Measurements from ENCODE around the gene BLM. TPM values are rescaled to one million over a fixed set of nuclear protein-coding genes. Genes with fewer than 3 reads are reported as not detected.

BLM gene
- total RNA-seq, 1 experiment from 2014 or later, result 41.3 TPM

DNA sequence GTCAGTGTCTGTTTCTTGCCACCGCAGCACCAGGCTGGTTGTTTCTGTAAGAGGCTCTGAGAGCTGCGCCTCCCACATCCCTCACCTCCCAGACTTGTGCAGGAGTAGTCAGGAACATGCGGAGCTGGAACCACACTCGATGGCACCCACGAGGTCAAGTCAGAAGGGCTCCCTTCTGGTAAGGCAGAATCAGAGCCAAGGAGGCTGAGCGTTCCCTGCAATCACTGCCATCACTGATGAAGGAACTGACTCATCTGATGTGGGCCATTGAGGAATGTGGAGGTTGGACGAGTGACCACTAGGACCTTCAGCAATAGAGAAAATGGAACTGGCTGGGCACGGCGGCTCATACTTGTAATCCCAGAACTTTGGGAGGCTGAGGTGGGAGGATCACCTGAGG, 35.7 kb upstream of the BLM start:
- Mint-ChIP-seq H3K4me3 (no peak overlapping the region), H3K9me3 (peaks cover 3% of the 10 kb centered on the region in 2 experiments; a peak in 1 of 5 replicates), H3K27me3 (ENCODE audit: low read depth) (no peaks in the 10 kb centered on the region; the same call in none of the 2 replicates), H3K4me1 (peaks cover 6 to 7% of the 10 kb centered on the region in 2 experiments; a peak in 3 of 4 replicates), H3K27ac (no peak overlapping the region), H3K36me3 (ENCODE audit: insufficient read depth in 1 of 3, low read depth in 3 of 3) (no peaks in the 10 kb centered on the region)
- Histone ChIP-seq H3K9me3 (ENCODE audit: control insufficient read depth, low read depth, low read length) (no peaks in the 10 kb centered on the region), H3K9ac (ENCODE audit: extremely low read depth, insufficient read length, low read length) (no peak overlapping the region), H3K56ac (ENCODE audit: insufficient read length, low read depth, low read length) (no peak overlapping the region), H4K5ac (ENCODE audit: insufficient read length, low read depth, low read length) (no peak overlapping the region), H3K23ac (ENCODE audit: insufficient read length, low read depth, low read length) (no peak overlapping the region), H2BK20ac (ENCODE audit: low read depth, low read length, poor library complexity, severe bottlenecking) (no peak overlapping the region), H3T11ph (ENCODE audit: low read length) (no peak overlapping the region), H3K18ac (ENCODE audit: insufficient read length, low read depth, low read length) (no peak overlapping the region), H3K79me2 (ENCODE audit: insufficient read depth, low read length) (no peaks in the 10 kb centered on the region), H2BK5ac (ENCODE audit: insufficient read length, low read length) (no peak overlapping the region), H3K79me1 (ENCODE audit: insufficient read depth, low read depth, low read length, poor library complexity, severe bottlenecking) (no peaks in the 10 kb centered on the region), H2AFZ (ENCODE audit: low read length) (no peak overlapping the region), H4K91ac (ENCODE audit: insufficient read length, low read depth, low read length) (no peak overlapping the region), H2AK5ac (ENCODE audit: insufficient read length, low read length) (no peak overlapping the region), H2BK15ac (ENCODE audit: low read depth, low read length) (no peak overlapping the region), H3K23me2 (ENCODE audit: insufficient read length, low read depth, low read length, poor library complexity, severe bottlenecking) (no peaks in the 10 kb centered on the region), H3K27ac (ENCODE audit: insufficient read length, low read depth, low read length) (no peak overlapping the region), H2BK120ac (ENCODE audit: low read depth, low read length, poor library complexity, severe bottlenecking) (no peak overlapping the region), H3K14ac (ENCODE audit: insufficient read depth, low read length) (no peak overlapping the region), H4K20me1 (ENCODE audit: control insufficient read depth, insufficient read depth, insufficient read length) (no peaks in the 10 kb centered on the region), H3K27me3 (ENCODE audit: insufficient read depth, low read length) (no peaks in the 10 kb centered on the region), H3K4me2 (ENCODE audit: insufficient read depth, insufficient read length, low read length) (no peak overlapping the region), H3K4me1 (ENCODE audit: insufficient read depth, low read length) (no peaks in the 10 kb centered on the region), H4K8ac (replicated peaks; ENCODE audit: insufficient read length, low read depth, low read length) (no peak overlapping the region), H2BK12ac (ENCODE audit: insufficient read length, low read depth, low read length) (no peak overlapping the region), H3K4ac (ENCODE audit: low read depth, low read length) (no peak overlapping the region)
- TF ChIP-seq, protein P1, sequence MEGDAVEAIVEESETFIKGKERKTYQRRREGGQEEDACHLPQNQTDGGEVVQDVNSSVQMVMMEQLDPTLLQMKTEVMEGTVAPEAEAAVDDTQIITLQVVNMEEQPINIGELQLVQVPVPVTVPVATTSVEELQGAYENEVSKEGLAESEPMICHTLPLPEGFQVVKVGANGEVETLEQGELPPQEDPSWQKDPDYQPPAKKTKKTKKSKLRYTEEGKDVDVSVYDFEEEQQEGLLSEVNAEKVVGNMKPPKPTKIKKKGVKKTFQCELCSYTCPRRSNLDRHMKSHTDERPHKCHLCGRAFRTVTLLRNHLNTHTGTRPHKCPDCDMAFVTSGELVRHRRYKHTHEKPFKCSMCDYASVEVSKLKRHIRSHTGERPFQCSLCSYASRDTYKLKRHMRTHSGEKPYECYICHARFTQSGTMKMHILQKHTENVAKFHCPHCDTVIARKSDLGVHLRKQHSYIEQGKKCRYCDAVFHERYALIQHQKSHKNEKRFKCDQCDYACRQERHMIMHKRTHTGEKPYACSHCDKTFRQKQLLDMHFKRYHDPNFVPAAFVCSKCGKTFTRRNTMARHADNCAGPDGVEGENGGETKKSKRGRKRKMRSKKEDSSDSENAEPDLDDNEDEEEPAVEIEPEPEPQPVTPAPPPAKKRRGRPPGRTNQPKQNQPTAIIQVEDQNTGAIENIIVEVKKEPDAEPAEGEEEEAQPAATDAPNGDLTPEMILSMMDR (conservative IDR thresholded peaks at IDR 0.05), result no peak
- no CpG with 5 or more reads among the region's 9 CpGs for WGBS (ENCODE audit: extremely low coverage, insufficient read length, low lambda C conversion rate)
- DNase-seq, result no peak

Data from H9 (cell line).